ENCODE measurements around the gene LDHAL6A.

The LDHAL6A gene

DNA sequence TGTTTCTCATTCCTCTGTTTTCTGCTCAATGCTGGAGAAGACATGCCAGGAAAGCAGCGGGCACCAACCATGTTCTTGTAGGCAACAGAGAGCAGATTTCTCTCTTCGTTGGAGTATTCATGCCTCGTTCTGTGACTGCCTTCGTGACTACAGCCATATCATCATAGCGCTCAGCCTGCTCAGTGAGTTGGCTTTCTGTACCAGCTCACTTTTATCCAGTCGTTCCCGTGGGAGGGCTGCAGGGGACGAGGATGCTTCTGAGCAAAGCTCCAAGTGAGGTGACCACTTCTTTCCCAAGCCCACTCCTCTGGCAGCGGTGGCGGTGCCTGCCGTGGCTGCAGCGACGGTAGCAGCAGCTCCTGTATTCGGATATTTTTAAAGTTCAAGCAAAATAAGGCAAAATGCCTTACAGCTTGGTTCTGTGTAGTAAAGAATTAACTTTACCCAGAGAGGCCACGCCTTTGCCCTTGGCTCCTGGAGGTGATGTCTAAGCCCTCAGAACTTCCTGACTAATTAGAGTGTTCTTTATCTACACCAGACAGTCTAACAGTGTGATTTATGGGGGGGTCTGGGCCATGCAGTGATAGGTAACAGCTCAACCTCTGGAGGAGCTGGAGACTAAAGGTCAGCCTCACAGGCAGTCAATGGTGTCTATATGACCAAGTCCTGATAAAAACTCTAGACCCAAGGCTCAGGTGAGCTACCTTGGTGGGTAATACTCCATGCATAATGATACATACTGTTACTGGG, 35.3 kb downstream of the LDHAL6A start:
- no peak for DNase-seq

- DNase-seq = no peak
Observed at GRCh38 chr11:18491924-18492323, 36.3 kb downstream of the LDHAL6A start.

DNA sequence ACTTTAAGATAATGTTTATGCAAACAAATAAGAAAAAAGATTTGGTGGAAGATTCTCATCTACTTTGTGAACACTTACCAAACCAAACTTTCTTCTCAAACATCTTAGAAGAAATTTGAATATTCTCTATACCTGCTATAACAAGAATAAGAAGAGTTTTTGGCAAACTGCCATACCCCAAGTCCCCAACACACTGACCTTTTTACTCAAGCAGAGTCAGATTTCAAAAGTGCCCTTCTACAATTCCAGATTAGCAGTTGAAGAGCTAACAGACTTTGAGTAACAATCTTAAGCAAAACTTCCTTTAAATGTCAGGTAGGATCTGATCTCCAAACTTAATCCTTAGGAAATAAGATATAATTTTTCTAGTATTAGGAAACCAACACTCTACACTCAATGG, 37.2 kb downstream of the LDHAL6A start:
- DNase-seq = no peak

- no peak for DNase-seq
Observed at GRCh38 chr11:18493310-18493709, 37.7 kb downstream of the LDHAL6A start.

DNA sequence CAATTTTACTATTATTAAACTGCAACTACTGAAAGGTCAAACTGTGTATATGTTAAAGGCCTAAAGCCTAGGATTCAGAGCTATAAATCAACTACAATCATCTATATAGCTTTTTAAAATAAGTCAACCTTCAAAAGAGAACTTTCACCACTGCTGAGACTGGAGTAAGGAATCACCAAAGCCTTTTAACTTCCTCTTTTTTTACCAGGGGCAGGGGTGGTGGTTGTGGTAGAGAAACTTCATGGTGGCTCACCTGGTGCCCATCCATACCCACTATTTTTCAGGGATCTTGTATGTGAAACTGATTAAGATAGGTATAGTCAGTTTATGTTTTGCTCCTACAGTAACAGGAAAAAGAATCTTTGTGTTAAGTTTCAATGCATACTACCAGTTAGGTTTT, 39.6 kb downstream of the LDHAL6A start:
- DNase-seq = no peak

- no peak for DNase-seq
Observed at GRCh38 chr11:18495703-18496102, 40.0 kb downstream of the LDHAL6A start.

GRCh38 chr11:18498039-18498438, 42.4 kb downstream of the LDHAL6A start:
- no peak for DNase-seq

DNA sequence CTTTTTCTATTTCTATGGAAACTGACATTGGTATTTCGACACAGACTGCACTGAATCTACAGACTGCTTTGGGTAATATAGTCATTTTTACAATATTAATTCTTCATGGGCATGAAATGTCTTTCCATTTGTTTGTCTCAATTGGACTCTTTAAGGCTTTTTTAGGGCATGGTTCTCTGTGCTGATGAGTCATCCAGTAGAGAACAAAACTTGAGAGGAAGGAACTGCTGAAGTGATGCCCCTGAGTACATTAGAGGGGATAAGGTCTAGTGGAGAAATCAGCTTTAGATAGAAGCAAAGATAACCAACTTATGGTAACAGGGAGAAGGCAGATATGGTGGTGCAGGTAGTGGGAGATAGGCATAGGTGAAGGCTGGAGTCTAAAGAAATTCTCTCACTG, 46.0 kb downstream of the LDHAL6A start:
- DNase-seq = no peak

GRCh38 chr11:18502352-18502751, 46.7 kb downstream of the LDHAL6A start:
- DNase-seq = no peak

- no peak for DNase-seq
Observed at GRCh38 chr11:18521122-18521521, 65.5 kb downstream of the LDHAL6A start.

GRCh38 chr11:18522388-18522787, 66.7 kb downstream of the LDHAL6A start:
- no peak for DNase-seq

- DNase-seq = no peak
Observed at GRCh38 chr11:18523084-18523483, 67.4 kb downstream of the LDHAL6A start.

- DNase-seq = no peak
Observed at GRCh38 chr11:18524248-18524647, 68.6 kb downstream of the LDHAL6A start.

DNA sequence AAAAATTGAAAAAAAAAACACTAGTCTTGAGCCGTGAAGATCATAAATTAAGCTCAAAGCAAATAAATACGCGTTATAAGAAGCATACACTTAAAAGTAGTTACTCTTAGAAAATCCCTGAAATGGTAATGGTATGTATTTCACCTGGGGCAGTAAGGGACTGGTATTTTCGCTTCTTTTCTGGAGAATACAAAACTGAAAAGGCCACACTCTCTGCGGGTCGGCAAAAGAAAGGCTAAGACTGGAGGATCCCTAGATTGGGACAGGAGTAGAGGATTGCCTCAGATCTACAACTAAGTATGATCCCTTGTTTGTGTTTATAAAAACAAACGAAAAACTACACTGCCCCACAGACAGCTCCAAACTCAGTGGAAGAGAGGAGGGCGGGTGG, 70.5 kb downstream of the LDHAL6A start:
- no peak for DNase-seq

DNA sequence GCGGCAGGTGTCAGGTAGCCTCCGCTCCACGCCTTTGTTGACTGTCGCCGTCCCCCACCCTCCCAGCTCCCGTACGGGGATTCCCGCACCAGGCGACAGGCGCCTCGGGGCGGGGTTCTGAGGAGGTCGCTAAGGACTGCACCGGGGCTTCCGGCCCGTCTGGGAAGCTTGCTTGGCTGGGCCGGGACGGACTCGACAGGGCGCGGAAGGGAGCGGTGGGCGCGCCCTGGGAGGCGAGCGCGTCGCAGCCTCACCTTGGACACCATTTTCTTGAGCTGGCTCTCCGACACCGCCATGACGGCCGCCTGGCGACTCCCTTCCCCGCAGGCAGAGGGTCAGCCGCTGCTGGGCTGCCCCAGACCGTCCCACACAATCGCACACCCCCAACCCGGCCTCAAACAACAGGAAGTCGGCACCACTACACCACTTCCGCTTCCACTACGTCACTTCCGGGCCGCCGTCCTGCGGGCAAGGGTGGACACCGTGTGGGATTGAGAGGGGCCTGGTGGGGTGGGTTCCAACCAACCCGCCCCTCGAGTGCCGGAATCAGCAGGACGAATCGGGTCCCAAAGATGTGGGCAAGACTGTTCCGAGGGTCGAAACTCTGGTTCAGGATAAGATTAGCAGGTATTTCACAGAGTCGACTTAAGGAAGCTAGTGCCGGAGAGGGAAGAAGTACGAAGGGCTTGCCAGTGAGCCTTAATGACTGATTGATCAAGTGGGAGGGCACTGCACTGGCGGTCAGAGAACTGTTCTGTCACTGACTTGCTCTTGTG, 71.1 kb downstream of the LDHAL6A start, which contains the start of gene TSG101:
Gene TSG101 (minus strand): TSS at position 422 of the 776 bp plus-strand sequence. CDS start 126 bp downstream, at position 296.
- peak; percentile 95 to 96 for DNase-seq

GRCh38 chr11:18527512-18527911, 71.9 kb downstream of the LDHAL6A start:
- DNase-seq = peak in 1 of 2 donors; percentile 37
